Measurements from ENCODE around the gene GRK5.
A peak's percentile ranks its signal among the peaks of the same experiment; 100 is the strongest.

Gene GRK5

GRCh38 chr10:119207713-119208552 lies 562 bp downstream of the GRK5 start:
- TF ChIP-seq GATA3 (IDR thresholded peaks at IDR 0.05; ENCODE audit: low read depth, low read length) (no peak), GATA2 (IDR thresholded peaks at IDR 0.05; ENCODE audit: low read depth, low read length) (no peak)

- no peak for TF ChIP-seq GATA3 (IDR thresholded peaks at IDR 0.05; ENCODE audit: low read depth, low read length)
Observed at GRCh38 chr10:119208553-119208940, 1.2 kb downstream of the GRK5 start.

GRCh38 chr10:119209035-119209735 lies 1.8 kb downstream of the GRK5 start:
- no peak for TF ChIP-seq GATA3 (IDR thresholded peaks at IDR 0.05; ENCODE audit: low read depth, low read length)
- TF ChIP-seq GATA2 (IDR thresholded peaks at IDR 0.05; ENCODE audit: low read depth, low read length): no peak

DNA sequence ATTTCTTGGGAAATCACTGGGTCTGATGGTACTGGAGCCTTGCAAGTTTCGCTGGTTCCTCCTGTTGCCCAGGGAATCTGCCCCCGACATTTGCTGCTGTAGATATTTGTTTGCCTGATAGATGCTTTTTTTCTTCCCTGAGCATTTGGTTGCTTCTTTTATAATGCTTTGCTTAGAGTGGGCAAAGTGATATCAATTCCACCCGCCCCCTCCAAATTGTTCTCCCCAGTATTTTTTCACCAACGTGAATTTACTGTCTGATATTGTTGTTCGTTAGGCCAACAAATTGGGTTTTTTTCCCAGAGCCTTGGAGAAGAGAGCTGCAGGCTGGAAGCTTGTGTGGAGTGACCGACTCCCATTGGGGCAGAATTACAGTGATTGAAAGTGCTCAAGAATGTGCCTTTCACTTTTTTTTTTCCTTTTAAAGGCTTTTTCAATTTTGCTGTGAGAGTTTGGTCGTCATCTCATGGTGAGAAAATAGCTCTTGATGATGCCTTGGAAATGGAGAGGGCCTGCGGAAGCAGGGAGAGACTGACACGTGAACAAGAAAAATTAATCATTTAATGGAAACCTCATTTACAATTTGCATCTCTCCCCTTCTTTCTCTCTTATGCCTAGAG lies 2.5 kb downstream of the GRK5 start:
- no peak for TF ChIP-seq GATA2 (IDR thresholded peaks at IDR 0.05; ENCODE audit: low read depth, low read length)
- no peak for TF ChIP-seq GATA3 (IDR thresholded peaks at IDR 0.05; ENCODE audit: low read depth, low read length)

DNA sequence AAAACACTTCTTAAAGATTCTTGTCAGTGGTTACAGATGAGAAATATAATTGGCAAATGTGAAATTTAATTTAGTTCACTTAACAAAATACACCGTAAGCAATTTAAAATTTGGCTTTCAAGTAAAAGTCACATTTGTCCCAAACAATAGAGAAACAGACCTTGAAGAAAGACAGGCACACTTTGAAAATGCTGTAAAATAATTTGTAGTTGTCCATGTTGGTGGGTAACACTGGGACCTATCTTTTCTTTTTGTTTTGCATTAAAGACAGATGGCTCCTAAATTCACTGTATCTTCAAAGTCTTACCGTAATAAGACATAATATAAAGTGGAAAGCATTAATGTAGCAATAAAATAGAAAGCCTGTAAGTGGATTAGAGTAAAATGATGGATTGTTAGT lies 3.3 kb downstream of the GRK5 start:
- no peak for TF ChIP-seq GATA2 (IDR thresholded peaks at IDR 0.05; ENCODE audit: low read depth, low read length)
- peak; percentile 43; the same call in 1 of the 2 replicates for TF ChIP-seq GATA3 (IDR thresholded peaks at IDR 0.05; ENCODE audit: low read depth, low read length)

GRCh38 chr10:119211176-119211575 lies 3.8 kb downstream of the GRK5 start:
- TF ChIP-seq GATA2 (IDR thresholded peaks at IDR 0.05; ENCODE audit: low read depth, low read length): no peak
- TF ChIP-seq GATA3 (IDR thresholded peaks at IDR 0.05; ENCODE audit: low read depth, low read length): no peak

DNA sequence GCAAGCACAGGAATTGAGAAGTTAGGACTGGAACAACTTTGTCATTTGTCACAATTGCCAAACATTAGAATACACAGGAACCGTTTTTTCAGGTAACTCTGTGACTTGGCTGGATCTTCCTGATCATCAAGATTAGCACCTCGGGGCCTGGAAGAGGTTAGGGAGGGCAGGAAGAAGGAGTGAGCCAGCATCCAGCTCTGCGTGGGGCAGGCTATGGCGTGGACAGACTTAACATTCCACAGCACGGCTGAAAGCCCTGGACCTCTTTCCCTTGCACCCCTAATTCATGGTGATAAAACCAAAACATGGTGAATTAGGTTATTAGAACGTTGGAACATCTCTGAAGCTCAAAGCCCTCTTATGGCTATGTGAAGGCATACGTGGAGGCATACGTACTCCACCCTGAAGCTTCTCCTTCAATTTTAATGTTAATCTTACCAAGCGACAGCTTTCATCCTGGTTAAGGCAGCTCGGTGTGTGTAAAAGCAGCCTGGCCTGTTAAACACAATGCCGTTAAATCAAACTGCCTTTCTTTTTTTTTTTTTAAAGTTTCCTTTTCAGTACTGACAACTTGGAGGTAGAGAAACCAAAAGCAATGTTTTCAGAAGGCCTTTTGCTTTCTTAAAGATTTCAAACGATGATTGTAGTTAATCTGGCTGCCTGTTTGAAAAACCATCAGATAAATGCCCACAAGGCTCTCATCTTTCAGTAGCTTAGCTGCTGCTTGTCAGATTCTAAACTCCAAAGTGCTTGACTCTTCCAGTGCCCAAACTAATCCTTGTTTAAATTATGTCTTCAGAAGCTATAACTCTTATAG lies 4.5 kb downstream of the GRK5 start:
- TF ChIP-seq GATA2 (IDR thresholded peaks at IDR 0.05; ENCODE audit: low read depth, low read length): peak; percentile 52
- peak; percentile 51 for TF ChIP-seq GATA3 (IDR thresholded peaks at IDR 0.05; ENCODE audit: low read depth, low read length)

DNA sequence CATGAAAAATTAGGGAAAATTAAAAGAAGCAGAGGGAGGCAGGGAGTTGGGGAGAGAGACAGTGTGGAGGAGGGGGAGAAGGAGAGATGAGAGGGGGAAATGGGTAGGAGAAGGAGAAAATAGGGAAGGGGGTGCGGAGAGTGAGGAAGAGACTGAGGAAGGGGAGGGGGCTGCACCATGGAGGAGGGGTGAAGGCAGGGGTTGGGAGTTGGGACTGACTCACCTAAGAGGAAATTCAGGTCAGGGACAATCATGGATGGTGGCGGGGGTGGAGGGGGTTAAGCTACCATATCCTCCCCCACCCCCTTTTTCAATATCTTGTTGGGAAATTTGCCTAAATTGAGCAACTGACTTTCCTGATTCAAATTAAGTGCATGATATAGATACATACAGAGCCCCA lies 8.0 kb downstream of the GRK5 start:
- TF ChIP-seq GATA3 (IDR thresholded peaks at IDR 0.05; ENCODE audit: low read depth, low read length) (no peak), GATA2 (IDR thresholded peaks at IDR 0.05; ENCODE audit: low read depth, low read length) (no peak)

- TF ChIP-seq GATA3 (IDR thresholded peaks at IDR 0.05; ENCODE audit: low read depth, low read length) (no peak), GATA2 (IDR thresholded peaks at IDR 0.05; ENCODE audit: low read depth, low read length) (0 out of 2 replicates have a peak, but pooled peaks have one; percentile 37)
Observed at GRCh38 chr10:119216127-119216526, 8.8 kb downstream of the GRK5 start.

DNA sequence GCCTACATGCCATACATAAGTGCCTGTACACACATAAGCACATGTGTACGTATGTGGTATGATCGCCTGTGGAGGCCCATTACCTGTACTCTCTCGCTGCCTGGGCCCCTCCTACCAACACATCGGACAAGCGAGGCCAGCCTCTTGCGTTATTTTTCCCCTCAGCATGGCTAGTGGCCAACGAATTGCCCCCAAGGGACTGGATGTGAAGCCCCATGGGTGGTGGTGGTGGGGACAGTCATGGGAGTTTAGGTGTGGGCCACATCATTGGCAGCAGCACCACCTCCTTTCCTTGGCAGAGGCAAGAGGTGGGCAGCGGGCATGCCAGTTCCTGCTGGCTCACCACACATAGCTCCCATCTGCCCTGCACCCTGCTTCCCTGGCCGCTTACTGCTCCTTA lies 10.0 kb downstream of the GRK5 start:
- TF ChIP-seq GATA3 (IDR thresholded peaks at IDR 0.05; ENCODE audit: low read depth, low read length): no peak

GRCh38 chr10:119217991-119218490 lies 10.7 kb downstream of the GRK5 start:
- TF ChIP-seq GATA2 (IDR thresholded peaks at IDR 0.05; ENCODE audit: low read depth, low read length): no peak
- TF ChIP-seq GATA3 (IDR thresholded peaks at IDR 0.05; ENCODE audit: low read depth, low read length): no peak

DNA sequence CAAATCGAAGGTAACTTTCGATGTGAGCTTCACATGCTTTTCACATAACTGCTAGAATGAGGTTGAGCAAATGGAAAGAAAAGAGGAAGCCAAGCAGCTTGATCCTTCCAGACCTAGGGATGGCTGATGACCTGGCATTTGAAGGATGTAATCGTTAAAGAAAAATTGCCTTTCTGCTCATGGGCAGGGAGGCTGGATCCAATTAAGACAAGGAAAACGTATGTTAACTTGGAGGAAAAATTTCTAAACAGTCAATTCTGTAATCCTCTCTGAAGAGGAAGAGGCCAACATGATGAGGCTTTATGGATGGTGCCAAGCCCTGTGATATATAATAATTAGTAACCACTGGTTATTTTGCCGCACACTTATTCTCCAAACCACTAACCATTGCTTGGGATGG lies 12.5 kb downstream of the GRK5 start:
- TF ChIP-seq GATA2 (IDR thresholded peaks at IDR 0.05; ENCODE audit: low read depth, low read length) (no peak), GATA3 (IDR thresholded peaks at IDR 0.05; ENCODE audit: low read depth, low read length) (no peak)

- TF ChIP-seq GATA3 (IDR thresholded peaks at IDR 0.05; ENCODE audit: low read depth, low read length) (no peak), GATA2 (IDR thresholded peaks at IDR 0.05; ENCODE audit: low read depth, low read length) (no peak)
Observed at GRCh38 chr10:119221201-119221600, 13.8 kb downstream of the GRK5 start.

DNA sequence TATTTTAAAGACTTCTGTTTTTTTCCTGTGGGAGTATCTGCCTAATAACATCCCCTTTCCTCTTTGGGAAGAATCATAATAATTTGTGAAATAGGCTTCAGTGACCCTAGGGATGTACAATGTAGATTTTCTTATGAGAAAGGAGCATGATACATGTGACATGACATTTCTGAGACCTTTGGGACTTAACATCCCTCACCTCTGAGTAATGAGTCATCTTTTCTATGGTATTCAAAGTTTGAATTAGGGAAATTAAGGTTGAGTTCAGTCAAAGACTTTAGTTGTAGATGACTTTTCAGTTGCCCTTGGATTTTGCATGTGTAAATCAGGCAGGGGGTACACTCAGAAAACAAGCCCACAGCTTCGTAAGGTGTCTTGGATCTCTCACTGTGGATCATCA lies 14.3 kb downstream of the GRK5 start:
- no peak for TF ChIP-seq GATA3 (IDR thresholded peaks at IDR 0.05; ENCODE audit: low read depth, low read length)
- TF ChIP-seq GATA2 (IDR thresholded peaks at IDR 0.05; ENCODE audit: low read depth, low read length): no peak

All from SH-SY5Y (cell line).